Stimulated activated naive CD8-positive, alpha-beta T cell treated with anti-CD3 and anti-CD28 coated beads, Interleukin-15, amount 100 ng/mL, for 72 hours (primary cell): Measurements from ENCODE around the gene OXSM.

Experiments
- ATAC-seq: fragments of 150-1000 bp; cut with Tn5 transposase; 2 replicates; pipeline ENCODE4 v1.10.0; 2021; ENCODE audit warnings: mild to moderate bottlenecking, moderate library complexity
- DNase-seq, 2 donors: peaks; one replicate each; pipeline ENCODE4 v3.0.0; 2021 to 2022
- H3K27ac Mint-ChIP-seq, 2 donors: one replicate each; pipeline ENCODE4 v1.8.0; 2022; ENCODE audit warnings: mild to moderate bottlenecking in 2 of 2, mixed read lengths in 2 of 2, moderate library complexity in 2 of 2
- H3K27me3 Mint-ChIP-seq: one replicate; pipeline ENCODE4 v1.8.0; 2022; ENCODE audit warnings: mixed read lengths
- H3K4me1 Mint-ChIP-seq: one replicate; pipeline ENCODE4 v1.8.0; 2022; ENCODE audit warnings: mild to moderate bottlenecking, mixed read lengths
- H3K4me3 Mint-ChIP-seq, 2 donors: one replicate each; pipeline ENCODE4 v1.8.0; 2022; ENCODE audit warnings: mild to moderate bottlenecking in 2 of 2, mixed read lengths in 2 of 2, moderate library complexity in 1 of 2
- H3K9me3 Mint-ChIP-seq, 2 donors: one replicate each; pipeline ENCODE4 v1.8.0; 2022; ENCODE audit warnings: mixed read lengths in 2 of 2

Gene OXSM

GRCh38 chr3:25826510-25826909 lies 36.6 kb downstream of the OXSM start:
- ATAC-seq (no peak), DNase-seq (no peak)
- Mint-ChIP-seq H3K27ac (peak overlapping the region in 1 of 2 donors; percentile 79), H3K9me3 (peaks cover 0 to 4% of the 10 kb centered on the region in 2 donors), H3K4me3 (no peak overlapping the region), H3K4me1 (peaks cover 12% of the 10 kb centered on the region), H3K27me3 (no peaks in the 10 kb centered on the region)

- Mint-ChIP-seq H3K9me3 (no peaks in the 10 kb centered on the region), H3K4me1 (peaks cover 12% of the 10 kb centered on the region), H3K27me3 (peaks cover 11% of the 10 kb centered on the region), H3K4me3 (no peak overlapping the region), H3K27ac (peak overlapping the region in 1 of 2 donors; percentile 74)
- no peak for DNase-seq
- no peak for ATAC-seq
These were observed 40.7 kb downstream of the OXSM start for GRCh38 chr3:25830373-25831280.

GRCh38 chr3:25831578-25831977 lies 41.7 kb downstream of the OXSM start:
- Mint-ChIP-seq H3K27ac (peak overlapping the region in 1 of 2 donors; percentile 57), H3K4me3 (no peak overlapping the region), H3K27me3 (peaks cover 11% of the 10 kb centered on the region), H3K4me1 (peaks cover 3% of the 10 kb centered on the region), H3K9me3 (no peaks in the 10 kb centered on the region)
- DNase-seq (no peak), ATAC-seq (no peak)

DNA sequence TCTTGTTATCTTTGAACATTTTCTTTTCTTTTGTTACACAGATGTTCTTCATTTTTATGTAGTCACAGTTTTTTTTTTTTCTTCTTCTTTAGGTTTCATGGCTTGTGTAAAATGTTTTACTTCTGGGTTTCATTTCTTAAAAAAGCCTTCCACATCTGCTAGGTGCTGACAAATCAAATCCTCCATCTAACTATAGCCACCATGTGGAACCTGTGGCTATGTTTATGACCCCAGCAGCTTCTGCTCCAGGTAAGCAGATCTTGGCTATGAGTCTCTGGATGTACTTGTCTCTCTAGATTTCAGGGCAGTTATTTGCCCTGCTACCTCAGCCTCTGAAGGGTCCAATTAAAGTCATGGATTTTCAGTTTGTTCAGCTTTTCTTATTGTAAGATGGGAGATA lies 44.5 kb downstream of the OXSM start:
- H3K4me3 Mint-ChIP-seq = no peak overlapping the region
- no peak overlapping the region for H3K27ac Mint-ChIP-seq
- ATAC-seq (no peak), DNase-seq (no peak)
- H3K27me3 Mint-ChIP-seq = peaks cover 11% of the 10 kb centered on the region
- H3K4me1 Mint-ChIP-seq = peaks cover 6% of the 10 kb centered on the region
- no peaks in the 10 kb centered on the region for H3K9me3 Mint-ChIP-seq

- H3K4me3 Mint-ChIP-seq = no peak overlapping the region
- no peak for ATAC-seq
- peaks cover 6% of the 10 kb centered on the region for H3K4me1 Mint-ChIP-seq
- H3K9me3 Mint-ChIP-seq = no peaks in the 10 kb centered on the region
- DNase-seq = no peak
- H3K27ac Mint-ChIP-seq = no peak overlapping the region
- peaks cover 11% of the 10 kb centered on the region for H3K27me3 Mint-ChIP-seq
These were observed 46.7 kb downstream of the OXSM start for GRCh38 chr3:25836579-25836978.

DNA sequence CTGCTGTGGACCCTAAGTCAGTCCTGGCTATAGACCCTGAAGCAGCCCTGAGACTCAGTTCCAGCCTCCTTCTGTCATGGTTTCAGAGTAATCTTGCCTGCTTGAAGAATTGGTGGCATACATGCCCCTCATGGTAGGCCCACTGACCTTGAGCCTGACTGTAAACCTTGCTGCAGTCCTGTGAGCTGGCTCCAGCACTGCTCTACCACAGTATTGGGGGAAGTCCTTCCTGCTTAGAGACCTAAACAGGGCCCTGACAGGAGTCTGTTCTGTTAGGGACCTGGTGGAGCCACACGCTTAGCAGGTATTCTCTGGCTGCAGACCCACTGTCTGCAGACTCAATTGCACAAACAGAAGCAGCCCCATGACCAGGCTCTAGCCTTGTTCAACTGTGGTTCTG lies 47.1 kb downstream of the OXSM start:
- no peak overlapping the region for H3K4me3 Mint-ChIP-seq
- peaks cover 11% of the 10 kb centered on the region for H3K27me3 Mint-ChIP-seq
- H3K9me3 Mint-ChIP-seq = no peaks in the 10 kb centered on the region
- peaks cover 6% of the 10 kb centered on the region for H3K4me1 Mint-ChIP-seq
- H3K27ac Mint-ChIP-seq = no peak overlapping the region
- no peak for ATAC-seq
- no peak for DNase-seq

DNA sequence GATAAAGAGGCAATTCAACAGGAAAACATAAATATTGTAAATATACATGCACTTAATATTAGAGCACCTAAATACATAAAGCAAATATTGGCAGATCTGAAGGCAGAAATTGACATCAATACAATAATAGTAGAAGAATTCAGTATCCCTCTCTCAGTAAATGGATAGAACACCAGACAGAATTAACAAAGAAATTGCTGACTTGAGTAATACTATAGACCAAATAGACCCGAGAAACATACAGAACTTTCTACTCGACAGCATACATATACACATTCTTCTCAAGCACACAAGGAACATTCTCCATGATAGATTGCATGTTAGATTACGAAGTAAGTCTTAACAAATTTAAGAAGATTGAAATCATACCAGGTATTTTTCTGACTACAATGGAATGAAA lies 50.2 kb downstream of the OXSM start:
- Mint-ChIP-seq H3K9me3 (no peaks in the 10 kb centered on the region), H3K27ac (no peak overlapping the region), H3K27me3 (no peaks in the 10 kb centered on the region), H3K4me3 (no peak overlapping the region), H3K4me1 (peaks cover 6% of the 10 kb centered on the region)
- ATAC-seq (no peak), DNase-seq (no peak)

DNA sequence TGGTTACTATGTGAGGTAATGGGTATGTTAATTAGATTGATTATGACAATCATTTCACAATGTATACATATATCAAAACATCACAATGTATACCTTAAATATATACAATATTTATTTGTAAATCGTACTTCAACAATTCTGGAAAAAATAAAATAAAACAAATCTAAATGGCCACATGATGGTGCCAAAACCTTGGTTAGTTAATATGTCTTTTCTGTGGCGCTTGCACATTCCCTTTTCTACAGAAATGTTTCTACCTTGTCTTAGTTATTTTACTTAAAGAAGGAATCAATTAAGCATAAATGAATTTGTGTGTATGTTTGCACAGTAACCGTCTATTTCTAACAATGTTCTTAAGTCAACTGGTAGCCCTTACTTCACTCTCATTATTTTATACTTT lies 53.4 kb downstream of the OXSM start:
- Mint-ChIP-seq H3K4me1 (no peaks in the 10 kb centered on the region), H3K27ac (no peak overlapping the region), H3K4me3 (no peak overlapping the region), H3K27me3 (no peaks in the 10 kb centered on the region), H3K9me3 (no peaks in the 10 kb centered on the region)
- DNase-seq = no peak
- ATAC-seq = no peak
